Stimulated activated CD8-positive, alpha-beta memory T cell treated with anti-CD3 and anti-CD28 coated beads, Interleukin-7, amount 100 ng/mL, for 1 hour (primary cell): Measurements from ENCODE around the gene EMC9.

ENCODE experiments used
- DNase-seq, 2 donors: peaks; one replicate each; pipeline ENCODE4 v3.0.0-alpha.2; 2020; ENCODE audit warnings: low read depth in 2 of 2

Gene EMC9

GRCh38 chr14:24131549-24131966 is 9.8 kb downstream of the EMC9 start:
- DNase-seq = no peak

- no peak for DNase-seq
These were observed 10.5 kb downstream of the EMC9 start for GRCh38 chr14:24130717-24131548.

- no peak for DNase-seq
These were observed 11.0 kb downstream of the EMC9 start, which contains the start of gene FITM1 for GRCh38 chr14:24130380-24130716. TSS of gene FITM1 (plus strand) at chr14:24130659. CDS start at chr14:24131564, 905 bp downstream.

GRCh38 chr14:24129410-24129998 is 11.9 kb downstream of the EMC9 start:
- DNase-seq = no peak

- no peak for DNase-seq
These were observed 13.7 kb downstream of the EMC9 start for GRCh38 chr14:24127673-24128072.

GRCh38 chr14:24126939-24127338 is 14.5 kb downstream of the EMC9 start:
- no peak for DNase-seq

GRCh38 chr14:24123424-24124417 is 17.7 kb downstream of the EMC9 start:
- no peak for DNase-seq

- no peak for DNase-seq
These were observed 18.5 kb downstream of the EMC9 start for GRCh38 chr14:24122898-24123297.

GRCh38 chr14:24122416-24122815 is 19.0 kb downstream of the EMC9 start:
- DNase-seq = no peak

GRCh38 chr14:24121210-24121609 is 20.2 kb downstream of the EMC9 start:
- no peak for DNase-seq

- DNase-seq = no peak
These were observed 21.7 kb downstream of the EMC9 start for GRCh38 chr14:24119691-24120090.

GRCh38 chr14:24117179-24117578 is 24.2 kb downstream of the EMC9 start:
- DNase-seq = no peak

- DNase-seq = no peak
These were observed 25.1 kb downstream of the EMC9 start for GRCh38 chr14:24116128-24116814.

GRCh38 chr14:24115422-24116127 is 25.8 kb downstream of the EMC9 start:
- DNase-seq = no peak

GRCh38 chr14:24114532-24115421 is 26.6 kb downstream of the EMC9 start, which contains the start of the genes DCAF11 and NRL:
TSS of gene DCAF11 (plus strand) at chr14:24114777. CDS start at chr14:24115595, 818 bp downstream.
TSS of gene NRL (minus strand) at chr14:24114949. CDS start at chr14:24082848, 32,101 bp downstream.
- DNase-seq = peak; percentile 92 to 94

- DNase-seq = peak; percentile 42 to 58
These were observed 27.4 kb downstream of the EMC9 start for GRCh38 chr14:24113801-24114531.

- no peak for DNase-seq
These were observed 28.0 kb downstream of the EMC9 start for GRCh38 chr14:24113379-24113800.

GRCh38 chr14:24110523-24110922 is 30.9 kb downstream of the EMC9 start:
- DNase-seq = no peak

- DNase-seq = no peak
These were observed 31.3 kb downstream of the EMC9 start for GRCh38 chr14:24110060-24110459.
